GM12875 (cell line): ENCODE data around the gene RACGAP1.
"Not testable (repeated sequence)": the region's sequence is repeated elsewhere in the genome, so short reads cannot be mapped to it uniquely, and the experiment has no call there.

Experiments
- H3K4me3 ChIP-seq: one replicate; pipeline ENCODE4 v1.5.1; 2011; ENCODE audit warnings: low read depth, low read length, control low read depth
- CTCF ChIP-seq: IDR thresholded peaks from 2 replicates; pipeline ENCODE4 v1.5.1; 2011; ENCODE audit warnings: low read depth, mild to moderate bottlenecking, control low read depth, inconsistent platforms, low read length, moderate library complexity, borderline replicate concordance; ENCODE audit not compliant: insufficient read depth

The RACGAP1 gene

GRCh38 chr12:50006280-50006679 lies 19.0 kb downstream of the RACGAP1 start:
- no peak overlapping the region for H3K4me3 ChIP-seq
- no peak for TF ChIP-seq CTCF

GRCh38 chr12:50005175-50005574 lies 20.1 kb downstream of the RACGAP1 start:
- H3K4me3 ChIP-seq: no peak overlapping the region
- TF ChIP-seq CTCF: no peak

GRCh38 chr12:50004696-50005095 lies 20.6 kb downstream of the RACGAP1 start:
- no peak for TF ChIP-seq CTCF
- H3K4me3 ChIP-seq: no peak overlapping the region

GRCh38 chr12:50003595-50003994 lies 21.7 kb downstream of the RACGAP1 start:
- no peak for TF ChIP-seq CTCF
- H3K4me3 ChIP-seq: no peak overlapping the region

GRCh38 chr12:49998453-49998852 lies 26.8 kb downstream of the RACGAP1 start:
- TF ChIP-seq CTCF: no peak
- no peak overlapping the region for H3K4me3 ChIP-seq

- TF ChIP-seq CTCF: no peak
- H3K4me3 ChIP-seq: no peak overlapping the region
Measured at GRCh38 chr12:49990273-49990672, 35.0 kb downstream of the RACGAP1 start.

GRCh38 chr12:49989400-49989799 lies 35.9 kb downstream of the RACGAP1 start:
- H3K4me3 ChIP-seq: not testable (repeated sequence)
